ENCODE measurements around the gene KLRC3. TPM values are rescaled to one million over a fixed set of nuclear protein-coding genes. Genes with fewer than 3 reads are reported as not detected.
"Not testable (repeated sequence)": the region's sequence is repeated elsewhere in the genome, so short reads cannot be mapped to it uniquely, and the experiment has no call there.

KLRC3 gene
- total RNA-seq, 4 donors from 2014 or later = 1.5 TPM; not detected in 3

DNA sequence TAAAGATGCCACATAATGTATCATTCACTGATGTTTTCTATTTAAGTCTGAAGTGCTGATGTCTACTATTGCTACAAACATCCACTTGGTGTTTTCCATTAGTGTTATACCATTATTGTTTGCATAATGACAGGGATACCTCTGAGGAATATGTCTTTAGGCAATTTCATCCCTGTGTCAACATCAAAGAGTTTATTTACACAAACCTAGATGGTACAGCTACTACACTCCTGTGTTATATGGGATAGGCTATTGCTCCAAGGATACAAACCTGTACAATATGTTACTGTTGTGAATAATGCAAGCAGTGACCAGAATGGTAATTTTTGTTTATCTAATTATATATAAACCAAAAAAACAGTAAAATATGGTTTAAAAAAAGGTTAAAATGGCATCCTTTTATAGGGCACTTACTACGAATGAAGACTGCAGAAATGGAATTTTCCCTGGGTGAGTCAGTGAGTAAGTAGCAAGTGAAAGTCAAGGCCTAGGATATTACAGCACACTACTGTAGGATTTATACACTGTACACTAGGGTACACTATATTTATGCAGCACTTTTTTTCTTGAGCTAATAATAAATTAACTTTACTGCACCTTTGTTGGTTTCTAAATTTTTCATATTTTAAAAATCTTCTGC is 4.0 kb upstream of the KLRC3 start:
- H3K4me1 ChIP-seq; DNase-seq; intact Hi-C loops (cut with DNase I); H3K27me3 ChIP-seq; H3K9me3 ChIP-seq; H3K27ac ChIP-seq; H3K4me3 ChIP-seq; H3K36me3 ChIP-seq: not testable (repeated sequence)
- no CpG with 5 or more reads among the region's 1 CpG for WGBS, 2 donors

- H3K27ac ChIP-seq; intact Hi-C loops (cut with DNase I); H3K9me3 ChIP-seq; H3K4me3 ChIP-seq; DNase-seq; H3K27me3 ChIP-seq; H3K36me3 ChIP-seq; H3K4me1 ChIP-seq: not testable (repeated sequence)
- 25 to 27% methylated on average over 2 of the region's 3 CpGs for WGBS, 2 donors
Observed at GRCh38 chr12:10422159-10422558, 1.8 kb upstream of the KLRC3 start.

DNA sequence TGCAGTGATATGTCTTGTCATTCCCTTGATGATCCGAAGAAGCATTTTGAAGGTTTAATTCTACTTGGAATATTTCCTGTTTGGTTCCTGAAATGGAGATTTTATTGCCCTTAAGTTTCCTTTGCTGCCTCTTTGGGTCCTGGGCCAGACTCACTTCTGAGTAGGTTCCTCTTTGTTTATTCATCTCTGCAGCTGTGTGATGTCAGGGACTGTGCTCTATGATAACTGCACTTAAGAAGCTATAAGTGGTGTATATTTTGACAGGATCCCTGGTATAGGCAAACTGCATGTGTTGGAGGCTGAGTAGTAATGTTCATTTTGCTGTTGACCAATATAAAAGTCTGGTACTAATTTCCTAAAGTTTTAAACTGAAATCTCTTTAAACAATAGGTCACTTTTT is 11.0 kb downstream of the KLRC3 start, which contains the start of gene KLRC4:
Gene KLRC4, minus strand, starts transcription at position 366 of the 400 bp plus-strand sequence. Its CDS starts 182 bp downstream, at position 184.
- no peak for DNase-seq
- Histone ChIP-seq H3K9me3 (no peaks in the 10 kb centered on the region), H3K4me1 (no peaks in the 10 kb centered on the region), H3K36me3 (no peaks in the 10 kb centered on the region), H3K27me3 (no peaks in the 10 kb centered on the region), H3K4me3 (peak within 1 kb of the TSS in 1 of 4 donors; percentile 13), H3K27ac (no peak within 1 kb of the TSS)
- 0% methylated on average over 1 of the region's 1 CpG for WGBS, 2 donors
- intact Hi-C loops (cut with DNase I) = no loop called here
- TF ChIP-seq, protein P1, sequence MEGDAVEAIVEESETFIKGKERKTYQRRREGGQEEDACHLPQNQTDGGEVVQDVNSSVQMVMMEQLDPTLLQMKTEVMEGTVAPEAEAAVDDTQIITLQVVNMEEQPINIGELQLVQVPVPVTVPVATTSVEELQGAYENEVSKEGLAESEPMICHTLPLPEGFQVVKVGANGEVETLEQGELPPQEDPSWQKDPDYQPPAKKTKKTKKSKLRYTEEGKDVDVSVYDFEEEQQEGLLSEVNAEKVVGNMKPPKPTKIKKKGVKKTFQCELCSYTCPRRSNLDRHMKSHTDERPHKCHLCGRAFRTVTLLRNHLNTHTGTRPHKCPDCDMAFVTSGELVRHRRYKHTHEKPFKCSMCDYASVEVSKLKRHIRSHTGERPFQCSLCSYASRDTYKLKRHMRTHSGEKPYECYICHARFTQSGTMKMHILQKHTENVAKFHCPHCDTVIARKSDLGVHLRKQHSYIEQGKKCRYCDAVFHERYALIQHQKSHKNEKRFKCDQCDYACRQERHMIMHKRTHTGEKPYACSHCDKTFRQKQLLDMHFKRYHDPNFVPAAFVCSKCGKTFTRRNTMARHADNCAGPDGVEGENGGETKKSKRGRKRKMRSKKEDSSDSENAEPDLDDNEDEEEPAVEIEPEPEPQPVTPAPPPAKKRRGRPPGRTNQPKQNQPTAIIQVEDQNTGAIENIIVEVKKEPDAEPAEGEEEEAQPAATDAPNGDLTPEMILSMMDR (IDR thresholded peaks at IDR 0.05) = no peak
- TF ChIP-seq POLR2A (IDR thresholded peaks at IDR 0.05) = no peak

GRCh38 chr12:10408842-10409241 is 11.6 kb downstream of the KLRC3 start:
- Histone ChIP-seq H3K9me3 (no peaks in the 10 kb centered on the region), H3K36me3 (no peaks in the 10 kb centered on the region), H3K4me3 (peak overlapping the region in 1 of 4 donors; percentile 13), H3K27ac (no peak overlapping the region), H3K4me1 (no peaks in the 10 kb centered on the region), H3K27me3 (no peaks in the 10 kb centered on the region)
- intact Hi-C loops (cut with DNase I) = no loop called here
- no peak for TF ChIP-seq POLR2A (IDR thresholded peaks at IDR 0.05)
- TF ChIP-seq, protein P1 (IDR thresholded peaks at IDR 0.05) = no peak
- DNase-seq = no peak
- 55 to 74% methylated on average over 3 of the region's 3 CpGs for WGBS, 2 donors

DNA sequence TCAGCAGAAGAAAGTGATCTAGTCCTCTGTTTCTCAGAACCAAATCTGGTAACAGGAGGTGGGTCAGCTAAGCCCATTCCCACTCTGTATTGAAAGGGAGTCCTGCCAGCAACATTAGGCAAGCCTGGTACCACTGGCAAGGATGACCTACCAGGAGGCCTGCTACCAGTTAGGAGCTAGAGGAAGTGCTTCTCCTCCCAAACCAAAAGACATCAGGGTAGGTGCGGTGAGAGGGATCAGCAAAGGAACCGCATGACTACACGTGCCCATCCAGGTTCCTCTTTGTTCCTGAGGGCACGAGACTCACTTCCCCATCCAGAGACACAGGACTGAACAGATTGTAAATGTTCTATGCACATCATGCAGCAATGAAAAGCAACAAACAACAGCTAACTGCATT is 13.7 kb downstream of the KLRC3 start:
- no peak for DNase-seq
- whole genome bisulfite sequencing, 2 donors = 36 to 44% methylated on average over 4 of the region's 4 CpGs
- intact Hi-C loops (cut with DNase I) = no loop called here
- no peak overlapping the region for H3K27ac ChIP-seq
- H3K4me1 ChIP-seq = no peaks in the 10 kb centered on the region
- no peak for TF ChIP-seq POLR2A (IDR thresholded peaks at IDR 0.05)
- TF ChIP-seq, protein P1 (IDR thresholded peaks at IDR 0.05) = no peak
- H3K36me3 ChIP-seq = no peaks in the 10 kb centered on the region
- H3K27me3 ChIP-seq = no peaks in the 10 kb centered on the region
- peak overlapping the region in 1 of 4 donors; percentile 10 for H3K4me3 ChIP-seq
- no peaks in the 10 kb centered on the region for H3K9me3 ChIP-seq

DNA sequence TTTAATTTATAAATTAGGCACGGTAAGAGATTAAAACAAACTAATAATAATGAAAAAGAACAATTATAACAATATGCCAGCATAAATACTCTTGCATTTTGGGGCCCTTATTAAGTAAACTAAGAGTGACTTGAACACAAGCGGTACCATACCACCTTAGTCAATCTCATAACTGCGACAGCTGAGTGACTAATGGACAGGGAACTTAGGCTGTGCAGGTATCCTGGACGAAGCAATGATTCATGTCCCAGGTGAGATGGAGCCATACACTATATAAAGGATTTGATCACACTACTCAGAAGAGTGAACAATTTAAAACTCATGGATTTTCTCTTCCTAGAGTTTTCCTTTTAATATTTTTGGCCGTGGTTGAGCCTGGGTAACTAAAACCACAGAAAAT is 15.1 kb downstream of the KLRC3 start:
- DNase-seq = no peak
- H3K27me3 ChIP-seq = no peaks in the 10 kb centered on the region
- H3K4me1 ChIP-seq = no peaks in the 10 kb centered on the region
- no peak overlapping the region for H3K4me3 ChIP-seq
- TF ChIP-seq, protein P1 (IDR thresholded peaks at IDR 0.05) = no peak
- no peak for TF ChIP-seq POLR2A (IDR thresholded peaks at IDR 0.05)
- intact Hi-C loops (cut with DNase I) = no loop called here
- no peaks in the 10 kb centered on the region for H3K36me3 ChIP-seq
- 77 to 86% methylated on average over 5 of the region's 5 CpGs for WGBS, 2 donors
- no peaks in the 10 kb centered on the region for H3K9me3 ChIP-seq
- H3K27ac ChIP-seq = no peak overlapping the region
